SK-N-SH (cell line): ENCODE results near the gene SCFD1. TPM values are rescaled to one million over a fixed set of nuclear protein-coding genes. Genes with fewer than 3 reads are reported as not detected.

Experiments
- CTCF ChIA-PET: fragments of 300-600, 350-600 bp; formaldehyde crosslinking; extraction: SDS; loops from one replicate; lab custom pipeline; 2021; lab: Yijun Ruan, JAX
- POLR2A ChIA-PET: fragments of 350-600 bp; sonication (Branson Sonifier 250); formaldehyde crosslinking; extraction: SDS; loops from one replicate; lab custom pipeline; 2020; ENCODE audit warnings: antibody characterized with exemption, inconsistent platforms; lab: Yijun Ruan, JAX
- DNase-seq: peaks from one replicate; pipeline ENCODE4 v3.0.0; 2012
- H2AFZ ChIP-seq: fragments of 200-600 bp; sonication (generic); 2 replicates; pipeline ENCODE4 v1.8.1; 2016; ENCODE audit warnings: antibody characterized with exemption, mild to moderate bottlenecking, low read depth
- H3F3A ChIP-seq: fragments of 200-600 bp; sonication (generic); replicated peaks from 2 replicates; pipeline ENCODE3; 2016; ENCODE audit warnings: antibody characterized with exemption, mild to moderate bottlenecking; ENCODE audit not compliant: insufficient read depth
- H3K27ac ChIP-seq, 2 experiments: fragments of 200-500 bp in 1 of 2; fragments of 200-600 bp in 1 of 2; sonication (Bioruptor generic) in 1 of 2; sonication (generic), shearing (Covaris generic) in 1 of 2; 2 replicates each; pipeline versions ENCODE4 v1.5.1 to v1.6.1; 2014 to 2016; ENCODE audit warnings: low read depth in 2 of 2, inconsistent platforms in 1 of 2, low read length in 1 of 2, mild to moderate bottlenecking in 1 of 2, mixed read lengths in 1 of 2
- H3K27me3 ChIP-seq: fragments of 200-600 bp; sonication (generic), shearing (Covaris generic); 2 replicates; pipeline ENCODE4 v1.6.1; 2016; ENCODE audit warnings: mixed run types; ENCODE audit not compliant: insufficient read depth
- H3K36me3 ChIP-seq, 2 experiments: fragments of 200-500 bp in 1 of 2; fragments of 200-600 bp in 1 of 2; sonication (Bioruptor generic) in 1 of 2; sonication (generic) in 1 of 2; replicated peaks in 1 of 2; 2 replicates each; pipeline versions ENCODE3 to v1.5.1; 2014 to 2016; ENCODE audit warnings: low read length in 1 of 2, mild to moderate bottlenecking in 1 of 2; ENCODE audit not compliant: insufficient read depth in 2 of 2, control insufficient read depth in 1 of 2
- H3K4me1 ChIP-seq, 2 experiments: fragments of 200-500 bp in 1 of 2; fragments of 200-600 bp in 1 of 2; sonication (Bioruptor generic) in 1 of 2; sonication (generic), shearing (Covaris generic) in 1 of 2; 2 replicates each; pipeline versions ENCODE4 v1.5.1 to v1.6.1; 2014 to 2016; ENCODE audit warnings: low read depth in 1 of 2, low read length in 1 of 2, mixed run types in 1 of 2; ENCODE audit not compliant: insufficient read depth in 2 of 2, control insufficient read depth in 1 of 2
- H3K4me2 ChIP-seq: fragments of 200-600 bp; sonication (generic), shearing (Covaris generic); 2 replicates; pipeline ENCODE4 v1.6.1; 2017; ENCODE audit warnings: mixed run types
- H3K4me3 ChIP-seq, 2 experiments: fragments of 200-500 bp in 1 of 2; fragments of 200-600 bp in 1 of 2; sonication (Bioruptor generic) in 1 of 2; sonication (generic), shearing (Covaris generic) in 1 of 2; 2 replicates each; pipeline versions ENCODE4 v1.5.1 to v1.8.1; 2014 to 2016; ENCODE audit warnings: low read depth in 2 of 2, inconsistent platforms in 1 of 2, low read length in 1 of 2, mild to moderate bottlenecking in 1 of 2, mixed read lengths in 1 of 2, moderate library complexity in 1 of 2
- H3K79me2 ChIP-seq: fragments of 200-600 bp; sonication (generic); 2 replicates; pipeline ENCODE4 v1.8.1; 2017; ENCODE audit warnings: mild to moderate bottlenecking; ENCODE audit not compliant: insufficient read depth
- H3K9ac ChIP-seq: fragments of 200-600 bp; sonication (generic); 2 replicates; pipeline ENCODE4 v1.6.1; 2017; ENCODE audit warnings: mixed run types
- H3K9me2 ChIP-seq: fragments of 200-600 bp; sonication (generic); 2 replicates; pipeline ENCODE4 v1.6.1; 2017; ENCODE audit warnings: mixed run types
- H3K9me3 ChIP-seq: fragments of 200-600 bp; sonication (generic); 2 replicates; pipeline ENCODE4 v1.6.1; 2017; ENCODE audit warnings: mixed run types, mild to moderate bottlenecking, moderate library complexity
- H4K20me1 ChIP-seq: fragments of 200-600 bp; sonication (generic); 2 replicates; pipeline ENCODE4 v1.6.1; 2017; ENCODE audit warnings: mild to moderate bottlenecking, mixed run types; ENCODE audit not compliant: insufficient read depth
- CHD2 ChIP-seq: fragments of 150-350 bp; IDR thresholded peaks from 2 replicates; pipeline ENCODE4 v1.6.1; 2018; ENCODE audit warnings: low read length; ENCODE audit not compliant: partially characterized antibody
- EZH2phosphoT487 ChIP-seq: fragments of 200-600 bp; sonication (generic); IDR thresholded peaks from 2 replicates; pipeline ENCODE4 v1.6.1; 2017; ENCODE audit warnings: low read depth, mixed run types, mild to moderate bottlenecking, antibody characterized with exemption, moderate library complexity, borderline replicate concordance
- FOXJ3 ChIP-seq: sonication (generic); formaldehyde crosslinking; IDR thresholded peaks from 2 replicates; pipeline ENCODE4 v1.5.1; 2020; ENCODE audit warnings: mild to moderate bottlenecking, missing genetic modification reagents
- GABPA ChIP-seq: IDR thresholded peaks from 2 replicates; pipeline ENCODE4 v1.4.0; 2012; ENCODE audit warnings: low read depth, mild to moderate bottlenecking
- GATA2 ChIP-seq: sonication (generic); formaldehyde crosslinking; IDR thresholded peaks from 2 replicates; pipeline ENCODE4 v1.5.0; 2020; ENCODE audit warnings: mild to moderate bottlenecking, missing genetic modification reagents
- JUND ChIP-seq: IDR thresholded peaks from 2 replicates; pipeline ENCODE4 v1.4.0; 2012
- MXI1 ChIP-seq: IDR thresholded peaks from 2 replicates; pipeline ENCODE4 v1.6.1; 2012; ENCODE audit warnings: mild to moderate bottlenecking, low read depth, low read length, improper control_type of control experiment
- PBX3 ChIP-seq: IDR thresholded peaks from 2 replicates; pipeline ENCODE4; 2012
- RAD21 ChIP-seq: IDR thresholded peaks from 2 replicates; pipeline ENCODE4 v1.6.1; 2012; ENCODE audit warnings: mild to moderate bottlenecking, low read length
- RFX5 ChIP-seq: IDR thresholded peaks from 2 replicates; pipeline ENCODE4 v1.6.1; 2012; ENCODE audit warnings: mild to moderate bottlenecking, improper control_type of control experiment, low read length
- TEAD4 ChIP-seq: IDR thresholded peaks from 2 replicates; pipeline ENCODE4 v1.4.0; 2012; ENCODE audit warnings: mild to moderate bottlenecking, borderline replicate concordance; ENCODE audit not compliant: insufficient read depth
- YY1 ChIP-seq: IDR thresholded peaks from 2 replicates; pipeline ENCODE4 v1.4.0; 2012; ENCODE audit warnings: low read depth, mild to moderate bottlenecking
- ZBTB33 ChIP-seq: IDR thresholded peaks from 2 replicates; pipeline ENCODE4 v1.4.0; 2012; ENCODE audit warnings: low read depth, borderline replicate concordance
- polyA plus RNA-seq, 3 experiments: library from polyadenylated mRNA; depleted of rRNA; stranded (reverse); fragments of >200 nt; gene quantifications; 2 replicates each; pipeline ENCODE4 v1.2.3, GENCODE V29; 2012
- TF ChIP-seq, protein P1 (sequence below): IDR thresholded peaks from 2 replicates; pipeline ENCODE4 v1.4.0; 2012; ENCODE audit warnings: low read depth, borderline replicate concordance
- TF ChIP-seq, protein P2 (sequence below): IDR thresholded peaks from 2 replicates; pipeline ENCODE4 v1.6.1; 2012; ENCODE audit warnings: mild to moderate bottlenecking, low read depth, low read length, moderate library complexity

Gene SCFD1
- polyA plus RNA-seq, 1 of the 3 experiments (the other 2 are of a cell fraction) = 31.4 TPM

GRCh38 chr14:30710876-30711275 lies 88.8 kb downstream of the SCFD1 start:
- CTCF ChIA-PET = interaction anchor here (0.9 kb wide), 1 partner anchor 9 kb away, joined by 3 read pairs; no protein-coding TSS in a partner anchor

More at GRCh38 chr14:30710876-30711275, 88.8 kb downstream of the SCFD1 start:
- POLR2A ChIA-PET = no interaction called here
- no peak for DNase-seq
- H3K27ac ChIP-seq = no peak overlapping the region
- no peaks in the 10 kb centered on the region for H4K20me1 ChIP-seq
- TF ChIP-seq TEAD4 (no peak), CHD2 (no peak), MXI1 (no peak), GABPA (no peak), ZBTB33 (no peak), GATA2 (CRISPR knock-in tag) (no peak), JUND (no peak), RAD21 (no peak), RFX5 (no peak), PBX3 (no peak), FOXJ3 (CRISPR knock-in tag) (no peak), EZH2phosphoT487 (no peak), YY1 (no peak)
- TF ChIP-seq, protein P1, sequence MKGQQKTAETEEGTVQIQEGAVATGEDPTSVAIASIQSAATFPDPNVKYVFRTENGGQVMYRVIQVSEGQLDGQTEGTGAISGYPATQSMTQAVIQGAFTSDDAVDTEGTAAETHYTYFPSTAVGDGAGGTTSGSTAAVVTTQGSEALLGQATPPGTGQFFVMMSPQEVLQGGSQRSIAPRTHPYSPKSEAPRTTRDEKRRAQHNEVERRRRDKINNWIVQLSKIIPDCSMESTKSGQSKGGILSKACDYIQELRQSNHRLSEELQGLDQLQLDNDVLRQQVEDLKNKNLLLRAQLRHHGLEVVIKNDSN = no peak
- TF ChIP-seq, protein P2, sequence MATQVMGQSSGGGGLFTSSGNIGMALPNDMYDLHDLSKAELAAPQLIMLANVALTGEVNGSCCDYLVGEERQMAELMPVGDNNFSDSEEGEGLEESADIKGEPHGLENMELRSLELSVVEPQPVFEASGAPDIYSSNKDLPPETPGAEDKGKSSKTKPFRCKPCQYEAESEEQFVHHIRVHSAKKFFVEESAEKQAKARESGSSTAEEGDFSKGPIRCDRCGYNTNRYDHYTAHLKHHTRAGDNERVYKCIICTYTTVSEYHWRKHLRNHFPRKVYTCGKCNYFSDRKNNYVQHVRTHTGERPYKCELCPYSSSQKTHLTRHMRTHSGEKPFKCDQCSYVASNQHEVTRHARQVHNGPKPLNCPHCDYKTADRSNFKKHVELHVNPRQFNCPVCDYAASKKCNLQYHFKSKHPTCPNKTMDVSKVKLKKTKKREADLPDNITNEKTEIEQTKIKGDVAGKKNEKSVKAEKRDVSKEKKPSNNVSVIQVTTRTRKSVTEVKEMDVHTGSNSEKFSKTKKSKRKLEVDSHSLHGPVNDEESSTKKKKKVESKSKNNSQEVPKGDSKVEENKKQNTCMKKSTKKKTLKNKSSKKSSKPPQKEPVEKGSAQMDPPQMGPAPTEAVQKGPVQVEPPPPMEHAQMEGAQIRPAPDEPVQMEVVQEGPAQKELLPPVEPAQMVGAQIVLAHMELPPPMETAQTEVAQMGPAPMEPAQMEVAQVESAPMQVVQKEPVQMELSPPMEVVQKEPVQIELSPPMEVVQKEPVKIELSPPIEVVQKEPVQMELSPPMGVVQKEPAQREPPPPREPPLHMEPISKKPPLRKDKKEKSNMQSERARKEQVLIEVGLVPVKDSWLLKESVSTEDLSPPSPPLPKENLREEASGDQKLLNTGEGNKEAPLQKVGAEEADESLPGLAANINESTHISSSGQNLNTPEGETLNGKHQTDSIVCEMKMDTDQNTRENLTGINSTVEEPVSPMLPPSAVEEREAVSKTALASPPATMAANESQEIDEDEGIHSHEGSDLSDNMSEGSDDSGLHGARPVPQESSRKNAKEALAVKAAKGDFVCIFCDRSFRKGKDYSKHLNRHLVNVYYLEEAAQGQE = no peak
- no peak overlapping the region for H3K4me3 ChIP-seq
- no peak overlapping the region for H3K9ac ChIP-seq
- no peak overlapping the region for H2AFZ ChIP-seq
- no peaks in the 10 kb centered on the region for H3K9me2 ChIP-seq
- peaks cover 47 to 57% of the 10 kb centered on the region in 2 experiments for H3K36me3 ChIP-seq
- H3K79me2 ChIP-seq = no peaks in the 10 kb centered on the region
- H3K9me3 ChIP-seq = no peaks in the 10 kb centered on the region; the same call in 1 of the 2 replicates
- no peak overlapping the region for H3K4me2 ChIP-seq
- peaks cover 0 to 6% of the 10 kb centered on the region in 2 experiments; a peak in 1 of 4 replicates for H3K4me1 ChIP-seq
- no peaks in the 10 kb centered on the region for H3F3A ChIP-seq
- H3K27me3 ChIP-seq = no peaks in the 10 kb centered on the region
